ENCODE data around the gene NEU2.

NEU2 gene

GRCh38 chr2:233082222-233082930 is 49.9 kb downstream of the NEU2 start:
- TF ChIP-seq, protein P1, sequence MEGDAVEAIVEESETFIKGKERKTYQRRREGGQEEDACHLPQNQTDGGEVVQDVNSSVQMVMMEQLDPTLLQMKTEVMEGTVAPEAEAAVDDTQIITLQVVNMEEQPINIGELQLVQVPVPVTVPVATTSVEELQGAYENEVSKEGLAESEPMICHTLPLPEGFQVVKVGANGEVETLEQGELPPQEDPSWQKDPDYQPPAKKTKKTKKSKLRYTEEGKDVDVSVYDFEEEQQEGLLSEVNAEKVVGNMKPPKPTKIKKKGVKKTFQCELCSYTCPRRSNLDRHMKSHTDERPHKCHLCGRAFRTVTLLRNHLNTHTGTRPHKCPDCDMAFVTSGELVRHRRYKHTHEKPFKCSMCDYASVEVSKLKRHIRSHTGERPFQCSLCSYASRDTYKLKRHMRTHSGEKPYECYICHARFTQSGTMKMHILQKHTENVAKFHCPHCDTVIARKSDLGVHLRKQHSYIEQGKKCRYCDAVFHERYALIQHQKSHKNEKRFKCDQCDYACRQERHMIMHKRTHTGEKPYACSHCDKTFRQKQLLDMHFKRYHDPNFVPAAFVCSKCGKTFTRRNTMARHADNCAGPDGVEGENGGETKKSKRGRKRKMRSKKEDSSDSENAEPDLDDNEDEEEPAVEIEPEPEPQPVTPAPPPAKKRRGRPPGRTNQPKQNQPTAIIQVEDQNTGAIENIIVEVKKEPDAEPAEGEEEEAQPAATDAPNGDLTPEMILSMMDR (conservative IDR thresholded peaks at IDR 0.05; ENCODE audit: low read depth, low read length), result no peak
- DNase-seq (ENCODE audit: low read depth), result no peak
- no peak overlapping the region for H3K4me3 ChIP-seq (ENCODE audit: low read depth, low read length)

DNA sequence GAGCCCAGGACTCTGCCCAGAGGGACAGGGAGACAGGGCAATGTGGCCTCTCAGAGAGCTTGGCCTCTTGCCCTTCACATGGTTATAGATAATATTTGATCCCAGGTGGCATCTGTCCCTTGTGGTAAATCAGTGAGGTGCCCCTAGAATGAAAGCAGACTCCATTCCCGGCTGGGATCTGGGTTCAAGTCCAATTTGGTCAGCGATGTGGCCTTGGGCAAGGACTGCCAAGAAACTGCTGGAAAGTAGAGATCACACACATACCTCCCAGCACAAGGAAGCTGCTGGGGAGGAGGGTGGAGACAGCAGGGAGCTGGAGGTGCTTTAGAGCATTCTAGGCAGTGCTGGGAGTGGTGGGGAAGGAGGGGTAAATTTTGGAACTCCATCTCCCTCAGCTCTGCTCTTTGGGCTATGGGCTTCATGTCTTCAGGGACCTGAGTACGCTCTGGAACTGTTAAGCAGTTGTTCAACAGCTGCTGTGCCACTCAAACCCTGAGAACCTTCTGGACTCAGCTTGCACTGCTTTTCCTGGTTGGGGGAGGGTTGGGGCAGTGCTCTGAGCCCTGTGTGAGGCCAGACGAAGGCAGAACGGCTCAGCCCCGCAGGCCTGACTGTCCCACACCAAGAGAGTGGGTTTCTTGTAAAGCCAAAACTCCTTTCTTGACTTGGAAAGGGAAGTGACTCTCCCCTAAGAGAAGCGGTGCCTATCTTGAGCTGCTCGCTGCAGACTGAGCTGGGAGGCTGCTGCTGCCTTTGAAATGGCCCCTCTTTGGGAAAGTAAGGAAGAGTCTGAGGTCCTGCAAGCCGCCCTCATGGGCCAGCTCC is 50.7 kb downstream of the NEU2 start:
- no peak for DNase-seq (ENCODE audit: low read depth)
- no peak overlapping the region for H3K4me3 ChIP-seq (ENCODE audit: low read depth, low read length)
- TF ChIP-seq, protein P1 (conservative IDR thresholded peaks at IDR 0.05; ENCODE audit: low read depth, low read length), result no peak

DNA sequence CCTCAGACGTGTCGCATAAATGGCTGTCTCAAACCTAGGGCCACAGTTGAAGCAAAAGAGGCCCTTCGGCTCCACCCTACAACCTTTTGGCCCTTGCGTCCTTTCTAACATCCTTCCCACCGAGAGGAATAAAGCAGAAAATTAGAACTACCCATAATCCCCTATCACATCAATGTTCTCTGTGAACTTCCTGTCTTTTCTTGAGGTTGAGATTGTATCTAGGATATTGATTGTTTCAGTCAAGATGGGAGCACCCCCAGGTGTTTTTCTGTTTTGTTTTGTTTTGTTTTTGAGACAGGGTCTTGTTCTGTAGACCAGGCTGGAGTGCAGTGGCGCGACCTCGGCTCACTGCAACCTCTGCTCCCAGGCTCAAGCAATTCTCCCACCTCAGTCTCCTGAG is 51.3 kb downstream of the NEU2 start:
- no peak overlapping the region for H3K4me3 ChIP-seq (ENCODE audit: low read depth, low read length)
- TF ChIP-seq, protein P1 (conservative IDR thresholded peaks at IDR 0.05; ENCODE audit: low read depth, low read length), result no peak
- DNase-seq (ENCODE audit: low read depth), result no peak

DNA sequence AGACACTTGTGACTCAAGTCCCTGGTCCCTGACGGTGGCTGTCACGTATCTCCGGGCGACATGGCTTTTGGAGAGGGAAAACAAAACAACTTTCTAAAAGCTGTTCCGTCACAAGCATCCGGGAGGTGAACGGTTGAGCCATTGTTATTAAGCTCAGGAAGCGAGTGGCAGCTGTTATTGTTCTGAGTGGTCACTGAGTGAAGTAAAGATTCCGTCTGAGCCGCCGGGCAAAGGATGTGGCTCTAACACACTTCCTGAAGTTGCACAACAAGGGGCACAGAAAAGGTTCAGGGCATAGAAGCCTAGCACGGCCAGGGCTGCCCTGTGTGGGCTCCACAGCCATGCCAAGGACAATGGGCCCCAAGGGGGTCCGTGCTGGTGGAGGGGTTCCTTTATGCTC is 52.0 kb downstream of the NEU2 start:
- no peak overlapping the region for H3K4me3 ChIP-seq (ENCODE audit: low read depth, low read length)
- TF ChIP-seq, protein P1 (conservative IDR thresholded peaks at IDR 0.05; ENCODE audit: low read depth, low read length), result no peak
- no peak for DNase-seq (ENCODE audit: low read depth)

All from choroid plexus epithelial cell (primary cell).